HG03439 (cell line): Measurements from ENCODE around the gene RWDD2A.
"Not testable (repeated sequence)": the region's sequence is repeated elsewhere in the genome, so short reads cannot be mapped to it uniquely, and the experiment has no call there.

ENCODE experiments used
- ATAC-seq: cut with Tn5 transposase; IDR thresholded peaks from one replicate; pipeline ENCODE4 v1.9.1; 2021; ENCODE audit warnings: mild to moderate bottlenecking, moderate library complexity; ENCODE audit not compliant: unreplicated experiment

Gene RWDD2A

DNA sequence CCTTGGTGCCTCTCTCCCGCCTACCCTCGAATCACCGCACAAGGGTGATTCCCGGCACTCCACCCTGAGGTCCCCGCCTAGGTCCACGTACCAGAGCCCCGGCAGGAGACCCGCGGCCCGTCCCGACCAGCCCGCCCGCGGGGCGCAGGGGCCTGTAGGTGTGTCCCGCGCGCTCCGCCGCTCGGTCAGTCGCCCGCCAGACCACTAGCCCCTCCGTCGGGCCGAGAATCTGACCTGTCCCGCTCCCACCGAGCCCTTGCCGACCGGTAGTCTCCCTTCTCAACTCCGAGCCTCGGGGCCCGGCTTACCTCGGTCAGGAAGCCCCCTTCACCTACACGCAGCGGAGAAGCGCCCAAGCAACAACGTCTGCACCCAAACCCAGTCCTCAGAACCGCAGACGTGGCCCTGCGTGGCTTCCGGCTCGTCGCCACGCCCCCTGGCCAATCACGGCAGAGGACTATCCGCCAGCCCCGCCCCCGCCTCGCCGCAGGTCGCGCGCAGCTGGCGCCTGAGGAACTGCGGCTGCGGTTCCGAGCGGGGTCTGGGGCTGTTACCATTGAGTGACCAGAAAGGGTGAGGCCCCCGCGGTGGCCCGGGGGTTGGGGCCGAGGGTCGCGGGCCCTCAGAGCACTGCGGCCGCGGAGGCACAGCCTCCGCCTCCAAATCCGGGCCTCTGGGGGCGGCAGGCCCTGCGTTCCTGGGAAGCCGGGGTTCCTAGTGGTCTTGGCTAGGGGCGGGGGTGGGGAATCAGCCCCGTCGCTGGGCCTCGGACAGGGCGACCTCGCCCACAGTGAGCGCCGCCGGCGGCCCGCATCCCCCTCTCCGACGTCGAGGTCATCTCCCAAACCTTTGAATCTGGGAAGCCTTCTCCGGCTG, at the start of gene RWDD2A, which contains the start of gene PGM3:
TSS of gene RWDD2A (plus strand) at position 487 of the 876 bp plus-strand sequence. CDS start 1,095 bp downstream, outside the sequence.
TSS of gene PGM3 (minus strand) at position 395 of the 876 bp plus-strand sequence. CDS start 2,253 bp downstream, outside the sequence.
- peak; percentile 97 for ATAC-seq

DNA sequence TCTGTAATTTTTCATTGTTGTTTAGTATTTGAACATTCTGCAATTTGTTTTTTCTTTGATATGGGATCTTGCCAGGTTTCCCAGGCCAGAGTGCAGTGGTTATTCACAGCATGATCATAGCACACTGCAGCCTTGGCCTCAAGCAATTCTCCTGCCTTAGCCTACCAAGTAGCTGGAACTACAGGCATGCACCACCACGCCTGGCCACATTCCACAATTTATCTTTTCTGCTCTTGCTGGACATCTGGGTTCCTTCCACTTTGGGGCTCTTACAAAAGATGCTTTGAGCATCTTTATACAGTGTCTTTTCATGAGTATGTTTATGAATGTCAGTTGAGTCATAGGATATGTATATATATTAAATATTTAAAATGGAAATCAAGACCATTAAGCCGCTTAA, 42.0 kb upstream of the RWDD2A start:
- ATAC-seq: no peak

DNA sequence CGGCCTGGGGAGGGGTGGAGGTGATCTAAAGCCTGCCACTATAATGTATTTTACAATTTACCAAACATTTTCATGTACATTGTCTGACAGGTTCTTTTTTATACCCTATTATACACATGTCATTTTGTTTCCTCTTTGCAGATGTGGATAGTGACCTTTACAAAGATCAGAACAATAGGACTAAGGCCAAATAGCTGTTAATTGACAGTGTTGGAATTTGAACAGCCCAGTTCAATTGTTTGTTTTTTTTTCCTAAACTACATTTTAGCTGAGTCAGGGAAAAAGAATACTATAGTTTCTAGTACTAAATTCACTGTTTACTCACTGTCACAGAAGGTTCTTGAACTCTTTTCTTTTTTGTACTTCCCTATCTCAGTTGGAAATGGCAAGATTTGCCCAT, 40.2 kb upstream of the RWDD2A start:
- ATAC-seq: no peak

DNA sequence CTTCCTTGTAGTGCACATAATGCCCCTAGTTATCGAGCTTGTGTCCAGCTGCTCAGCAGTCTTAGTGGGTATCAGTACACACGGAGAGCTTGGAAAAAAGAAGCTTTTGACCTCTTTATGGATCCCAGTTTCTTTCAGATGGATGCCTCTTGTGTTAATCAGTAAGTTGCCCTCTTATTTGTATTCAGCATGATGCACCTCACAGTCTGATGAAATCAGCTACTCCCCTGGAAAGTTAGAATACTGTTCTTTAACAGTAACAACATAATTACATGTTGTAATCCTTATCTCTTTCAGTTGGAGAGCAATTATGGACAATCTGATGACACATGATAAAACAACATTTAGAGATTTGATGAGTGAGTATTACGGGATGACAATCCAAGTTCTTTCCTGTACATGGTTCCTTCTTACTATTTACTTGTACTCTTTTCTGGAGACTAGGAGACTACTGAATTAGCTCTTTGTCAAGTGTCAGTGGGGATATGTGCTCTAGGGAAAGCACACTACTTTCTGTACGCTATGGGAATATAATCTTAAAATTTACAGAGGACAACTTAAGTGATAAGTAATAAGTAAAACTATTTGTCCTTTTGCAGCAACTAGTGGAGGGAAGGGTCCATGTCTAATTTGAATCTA, 39.2 kb upstream of the RWDD2A start:
- no peak for ATAC-seq

DNA sequence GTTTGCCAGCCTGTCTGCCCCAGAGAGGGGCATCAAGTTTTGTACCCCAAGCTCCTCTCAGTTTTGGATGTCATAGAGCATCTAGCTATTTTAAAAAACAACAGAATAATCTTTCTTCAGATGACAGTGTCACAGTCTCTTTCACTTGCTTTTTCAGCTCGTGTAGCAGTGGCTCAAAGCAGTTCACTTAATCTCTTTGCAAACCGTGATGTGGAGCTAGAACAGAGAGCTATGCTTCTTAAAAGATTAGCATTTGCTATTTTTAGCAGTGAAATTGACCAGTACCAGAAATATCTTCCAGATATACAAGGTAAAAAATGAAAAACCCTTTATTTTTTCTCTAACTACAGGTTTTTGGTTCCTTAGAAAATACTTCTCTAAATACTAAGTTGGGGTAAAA, 37.4 kb upstream of the RWDD2A start:
- no peak for ATAC-seq

DNA sequence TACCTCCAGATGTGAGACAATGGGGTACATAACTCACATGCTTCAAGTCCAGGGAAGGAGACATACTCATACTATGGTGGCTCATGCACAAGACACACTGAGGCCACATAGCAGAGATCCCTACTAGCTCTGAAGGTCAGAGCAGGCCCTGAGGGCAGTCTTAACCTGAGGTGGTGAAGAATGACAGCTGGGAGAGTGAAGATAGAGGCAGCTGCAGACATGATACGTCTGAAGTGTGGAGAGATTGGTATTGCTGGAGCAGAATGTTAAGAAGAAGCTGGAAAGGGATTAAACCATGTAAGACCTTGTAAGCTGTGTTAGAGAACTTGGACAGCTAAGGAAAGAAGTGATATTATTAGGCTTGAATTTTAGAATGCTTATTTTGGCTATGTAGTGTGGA, 33.0 kb upstream of the RWDD2A start:
- no peak for ATAC-seq

DNA sequence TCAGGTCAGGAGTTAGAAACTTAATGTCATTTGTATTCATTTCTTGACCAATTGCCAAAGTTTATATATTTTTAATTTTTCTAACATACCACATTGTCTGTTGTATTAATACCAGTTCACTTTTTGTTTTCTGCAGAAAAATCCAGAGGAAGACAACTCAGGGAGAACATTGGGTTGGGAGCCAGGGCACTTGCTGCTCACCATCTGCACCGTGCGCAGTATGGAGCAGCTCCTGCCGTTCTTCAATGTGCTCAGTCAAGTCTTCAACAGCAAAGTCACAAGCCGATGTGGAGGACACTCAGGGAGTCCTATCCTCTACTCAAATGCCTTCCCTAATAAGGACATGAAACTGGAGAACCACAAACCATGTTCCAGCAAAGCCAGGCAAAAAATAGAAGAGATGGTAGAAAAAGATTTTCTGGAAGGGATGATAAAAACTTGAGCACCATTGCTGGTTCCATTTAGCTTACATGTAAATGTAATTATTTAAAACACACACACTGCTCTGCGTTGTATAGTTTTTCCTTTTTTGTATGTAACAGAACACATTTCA, 25.4 kb upstream of the RWDD2A start:
- ATAC-seq: no peak

DNA sequence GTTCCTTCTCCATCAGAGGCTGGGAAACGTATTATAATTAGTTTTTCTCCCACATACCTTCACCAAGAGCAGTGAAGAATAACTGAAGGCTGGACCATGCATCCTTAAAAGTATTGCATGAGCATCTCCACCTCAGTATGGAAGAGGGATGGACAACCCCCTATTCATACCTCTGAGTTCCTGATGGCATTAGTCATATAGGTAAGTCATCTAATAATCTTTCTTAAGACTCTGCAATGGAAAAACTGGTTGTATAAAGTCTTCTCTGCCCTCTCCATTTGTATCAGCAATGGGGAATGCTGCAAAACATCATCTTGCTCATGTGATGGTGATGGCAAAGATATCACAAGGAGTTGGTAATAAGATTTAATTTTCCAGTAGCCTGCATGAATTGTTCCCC, 24.6 kb upstream of the RWDD2A start:
- ATAC-seq: no peak

DNA sequence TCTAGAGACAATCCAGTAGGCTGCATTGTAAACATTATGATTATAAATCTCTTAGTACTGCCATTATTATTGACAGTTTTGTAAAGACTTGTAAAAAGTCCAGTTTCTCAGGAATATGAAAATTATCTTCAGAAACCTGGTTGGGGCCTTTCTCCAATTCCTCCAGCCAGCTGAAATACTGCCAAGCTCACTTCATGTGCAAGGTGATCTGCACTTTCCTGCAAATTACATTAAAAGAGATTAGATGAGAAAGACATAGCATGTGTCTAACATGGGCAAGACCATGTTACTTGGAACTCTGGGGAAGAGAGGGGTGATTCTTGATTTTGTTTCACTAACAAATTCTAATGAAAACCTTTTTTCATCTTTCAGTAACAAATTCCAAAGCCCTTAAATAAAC, 24.1 kb upstream of the RWDD2A start:
- ATAC-seq: no peak

DNA sequence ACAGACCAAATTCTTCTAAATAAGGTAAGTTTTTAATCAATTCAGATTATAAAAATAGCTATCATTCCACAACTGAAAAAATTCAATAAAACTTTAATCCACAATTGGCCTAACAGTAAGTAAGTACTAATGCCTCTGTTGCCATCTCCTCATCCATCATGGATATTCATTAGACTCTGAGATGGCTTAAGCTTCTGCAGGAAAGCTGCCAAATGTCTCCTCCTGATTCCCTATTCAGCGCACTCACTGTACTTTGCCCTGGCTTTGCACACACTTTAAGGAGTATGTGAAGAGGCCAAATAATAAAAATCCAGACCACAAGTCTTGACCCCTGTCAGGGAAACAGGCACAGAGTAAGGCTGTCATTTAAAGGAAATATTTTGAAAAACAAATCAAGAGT, 23.6 kb upstream of the RWDD2A start:
- no peak for ATAC-seq

DNA sequence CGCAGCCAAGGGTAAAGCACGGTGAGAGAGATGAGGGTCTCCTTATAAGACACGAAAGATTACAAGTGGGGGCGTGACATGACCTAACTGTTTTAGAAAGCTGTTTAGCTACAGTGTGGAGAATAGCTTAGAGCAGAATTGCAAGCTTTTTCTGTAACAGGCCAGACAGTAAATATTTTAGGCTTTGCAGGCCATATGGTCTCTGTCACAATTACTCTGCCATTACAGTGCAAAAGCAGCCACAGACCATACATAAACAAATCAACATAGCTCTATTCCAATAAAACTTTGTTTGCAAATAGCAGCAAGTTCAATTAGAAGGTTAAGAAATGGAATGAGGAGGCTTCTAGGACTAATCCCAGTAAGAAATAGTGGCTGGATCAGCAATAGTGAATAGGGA, 16.9 kb upstream of the RWDD2A start:
- no peak for ATAC-seq

DNA sequence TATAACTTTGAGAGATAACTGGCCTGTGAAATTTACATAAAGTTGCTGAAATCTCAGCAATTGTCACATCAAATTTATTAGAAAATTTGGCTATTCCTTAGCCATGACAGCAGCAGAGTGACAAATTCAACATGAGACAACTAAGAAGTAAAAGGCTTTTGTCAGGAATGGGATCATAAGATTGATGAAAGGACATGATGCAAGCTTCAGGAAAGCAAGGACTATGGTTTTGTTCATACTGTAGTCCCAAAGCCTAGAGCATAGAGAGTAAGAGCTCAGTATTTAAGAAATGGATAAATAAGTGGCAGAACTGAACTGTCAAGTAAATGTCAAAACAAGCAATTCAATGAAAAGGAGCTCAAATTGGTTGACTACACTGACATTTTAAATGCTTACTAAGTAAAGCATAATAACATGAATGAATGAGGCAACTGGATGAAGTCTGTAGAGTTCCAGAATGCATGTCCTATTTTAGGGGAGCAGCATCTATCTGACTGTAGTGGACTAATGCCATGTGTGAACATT, 12.7 kb upstream of the RWDD2A start:
- no peak for ATAC-seq

DNA sequence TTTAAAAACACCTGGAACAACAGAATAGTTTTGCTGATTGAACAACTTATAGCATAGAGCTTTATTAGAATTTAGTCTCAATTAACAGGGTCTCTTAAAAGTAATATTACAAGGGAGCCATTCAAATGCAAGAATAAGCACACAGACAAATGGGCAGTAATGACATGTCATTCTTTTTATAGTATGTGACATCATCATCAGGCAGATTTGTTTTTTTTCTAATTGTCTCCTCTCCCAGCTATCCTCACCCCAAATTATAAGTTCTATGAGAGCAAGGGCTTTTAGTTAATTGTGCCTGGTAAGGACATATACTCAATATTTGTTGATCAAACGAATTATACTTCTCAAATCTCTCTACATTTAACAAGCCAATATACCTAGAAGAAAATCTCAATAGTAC, 11.0 kb upstream of the RWDD2A start:
- no peak for ATAC-seq

DNA sequence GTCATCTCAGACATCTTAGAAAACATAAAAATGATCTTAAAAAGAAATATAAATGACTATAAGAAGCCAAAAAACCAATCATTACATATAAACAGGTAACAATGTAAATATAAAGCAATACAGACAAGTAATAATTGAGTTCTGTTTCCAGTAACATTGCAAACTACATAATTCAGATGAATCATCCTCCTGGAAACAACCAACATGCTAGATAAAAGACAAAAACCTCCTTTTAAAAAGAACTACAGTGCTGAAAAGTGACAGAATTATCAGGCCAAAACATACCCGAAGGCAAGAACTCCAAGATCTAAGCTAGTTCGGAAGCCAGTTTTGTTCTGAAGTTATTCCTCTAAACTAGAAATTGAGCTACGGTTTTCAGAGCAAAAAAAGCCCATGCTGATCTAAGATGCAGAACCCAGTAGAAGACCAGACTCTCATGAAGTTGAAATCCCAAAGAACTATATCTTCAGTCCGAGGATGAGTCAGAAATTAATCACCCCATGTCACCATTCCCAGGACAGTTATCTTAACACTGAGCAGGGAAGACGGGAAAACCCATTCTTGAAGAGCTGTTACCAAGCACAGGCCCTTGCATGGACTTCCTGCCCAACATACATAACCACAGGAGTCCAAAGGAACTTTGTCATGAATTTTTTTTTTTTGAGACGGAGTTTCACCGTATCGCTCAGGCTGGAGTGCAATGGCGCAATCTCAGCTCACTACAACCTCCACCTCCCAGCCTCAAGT, 9.9 kb upstream of the RWDD2A start:
- ATAC-seq: no peak

DNA sequence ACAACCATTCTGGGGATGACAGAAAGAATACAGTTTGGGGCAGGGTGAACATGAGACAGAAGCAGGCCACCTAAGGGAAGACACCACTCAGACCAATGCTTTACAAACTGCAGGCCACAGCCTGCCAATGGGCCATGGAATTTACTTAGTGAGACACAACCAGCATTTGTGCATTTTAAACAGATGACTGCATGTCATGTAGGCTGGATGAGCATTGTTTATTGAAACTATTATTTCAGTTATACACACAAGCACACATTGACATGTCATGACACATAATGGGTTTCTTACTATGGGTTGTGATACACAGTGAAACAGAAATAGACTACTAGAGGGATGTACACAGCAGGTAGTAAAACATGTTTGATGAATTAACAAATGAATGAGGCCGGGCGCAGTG, 8.1 kb upstream of the RWDD2A start:
- no peak for ATAC-seq

DNA sequence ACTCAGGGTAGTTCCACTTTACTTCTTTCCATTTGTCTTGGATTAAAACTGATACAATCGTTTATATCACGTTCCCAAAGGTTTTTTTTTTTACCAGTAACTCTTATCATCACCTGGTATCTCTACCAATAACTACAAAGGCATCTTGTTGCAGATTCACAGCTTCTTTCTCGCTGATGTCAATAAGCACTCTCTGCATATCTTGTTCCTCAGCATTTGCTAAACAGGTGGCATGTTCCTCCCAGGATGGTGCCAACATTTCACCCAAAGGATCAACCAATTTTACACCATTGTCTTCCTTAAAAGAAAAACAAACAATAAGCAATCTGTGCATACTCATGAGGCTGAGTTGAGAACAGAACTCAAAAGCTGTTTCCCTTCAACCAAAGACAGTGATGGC, 4.7 kb upstream of the RWDD2A start:
- ATAC-seq: no peak

DNA sequence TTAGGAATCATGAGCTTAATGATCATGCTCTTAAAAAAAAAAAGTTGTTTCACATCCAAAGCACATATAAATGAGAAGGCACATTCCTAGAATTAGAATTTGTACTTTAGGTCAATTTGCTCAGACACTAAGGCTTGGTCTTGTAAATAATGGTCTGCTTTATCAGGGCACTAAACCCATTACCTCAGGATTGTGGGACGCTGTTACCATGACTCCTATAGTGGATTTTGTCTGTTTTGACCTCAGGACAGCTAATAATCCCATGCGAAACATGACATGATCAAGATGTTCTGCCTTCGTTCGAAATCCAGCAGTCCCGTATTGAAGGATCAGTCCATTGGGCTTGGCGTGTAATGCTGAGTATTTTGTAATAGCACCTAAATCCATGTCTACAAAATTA, 2.5 kb upstream of the RWDD2A start:
- ATAC-seq: no peak

DNA sequence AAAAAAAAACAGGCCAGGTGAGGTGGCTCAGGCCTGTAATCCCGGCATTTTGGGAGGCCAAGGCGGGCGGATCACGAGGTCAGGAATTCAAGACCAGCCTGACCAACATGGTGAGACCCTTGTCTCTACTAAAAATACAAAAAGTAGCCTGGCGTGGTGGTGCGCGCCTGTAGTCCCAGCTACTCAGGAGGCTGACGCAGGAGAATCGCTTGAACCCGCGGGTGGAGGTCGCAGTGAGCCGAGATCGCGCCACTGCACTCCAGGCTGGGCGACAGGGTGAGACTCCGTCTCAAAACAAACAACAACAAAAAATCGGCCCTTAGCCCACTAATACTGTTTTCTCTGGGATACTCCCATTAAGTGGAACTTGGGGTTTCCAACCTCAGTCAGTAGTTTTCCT, 1.2 kb upstream of the RWDD2A start:
- not testable (repeated sequence) for ATAC-seq

DNA sequence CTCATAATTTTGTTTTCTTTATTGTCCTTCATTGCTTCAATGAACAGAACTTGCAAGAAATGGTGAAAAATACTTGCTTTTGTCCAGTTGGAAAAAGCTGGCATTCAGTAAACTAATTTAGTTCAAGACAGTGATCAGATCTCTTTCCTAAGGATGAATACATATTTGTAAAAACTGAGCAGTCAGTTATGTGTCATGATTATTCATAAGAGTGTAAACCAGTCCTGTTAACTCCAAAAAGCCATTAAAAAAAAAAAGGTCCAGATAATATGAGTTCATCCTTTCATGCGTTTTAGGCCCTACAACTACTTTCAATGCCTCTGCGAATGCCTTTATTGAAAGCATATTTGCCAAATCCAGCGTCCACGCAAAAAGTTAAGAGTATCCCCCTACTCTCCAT, 701 bp upstream of the RWDD2A start:
- no peak for ATAC-seq

DNA sequence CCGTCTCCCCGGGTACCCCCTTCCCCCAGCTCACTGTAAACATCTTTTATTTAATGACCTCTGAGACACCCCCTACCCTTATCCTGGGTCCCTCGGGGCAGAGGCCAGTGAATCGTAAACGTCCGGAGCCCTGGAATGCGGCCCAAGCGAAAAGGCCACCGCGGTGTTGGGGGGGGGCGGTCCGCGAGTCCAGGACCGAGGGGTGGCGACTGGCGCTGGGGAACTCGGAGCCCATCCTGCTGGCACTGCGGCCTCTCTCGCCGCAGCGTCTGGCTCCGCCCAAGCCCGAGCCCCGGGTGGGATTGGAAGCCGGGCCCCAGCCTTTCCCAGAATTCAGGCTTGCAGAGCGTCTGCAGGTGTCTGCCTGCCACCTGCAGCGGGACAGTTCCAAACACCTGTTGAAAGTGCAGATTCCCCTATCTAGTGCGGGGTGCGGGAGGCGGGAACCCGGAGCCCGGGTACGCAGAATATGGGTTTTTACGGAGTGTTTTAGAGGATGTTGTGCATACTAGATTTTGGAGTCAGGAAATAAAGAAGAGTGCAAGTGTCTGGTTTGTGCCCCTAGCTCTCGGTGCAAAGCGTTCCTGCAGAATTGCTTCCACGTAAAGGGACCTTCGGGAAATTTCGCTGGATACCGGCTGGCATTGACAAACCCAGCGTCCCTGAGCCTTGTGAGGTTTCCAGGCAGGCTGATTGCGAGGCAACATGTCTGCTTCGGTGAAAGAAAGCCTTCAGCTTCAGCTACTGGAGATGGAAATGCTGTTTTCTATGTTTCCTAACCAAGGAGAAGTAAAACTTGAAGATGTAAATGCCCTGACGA, 800 bp downstream of the RWDD2A start:
- ATAC-seq: peak; percentile 28
